EH (cell line): ENCODE data around the gene FOXP3.
"Not testable (repeated sequence)": the region's sequence is repeated elsewhere in the genome, so short reads cannot be mapped to it uniquely, and the experiment has no call there.

ENCODE experiments used
- DNase-seq: peaks from one replicate; pipeline ENCODE4 v3.0.0-alpha.2; 2015; ENCODE audit warnings: low read depth

Gene FOXP3, protein sequence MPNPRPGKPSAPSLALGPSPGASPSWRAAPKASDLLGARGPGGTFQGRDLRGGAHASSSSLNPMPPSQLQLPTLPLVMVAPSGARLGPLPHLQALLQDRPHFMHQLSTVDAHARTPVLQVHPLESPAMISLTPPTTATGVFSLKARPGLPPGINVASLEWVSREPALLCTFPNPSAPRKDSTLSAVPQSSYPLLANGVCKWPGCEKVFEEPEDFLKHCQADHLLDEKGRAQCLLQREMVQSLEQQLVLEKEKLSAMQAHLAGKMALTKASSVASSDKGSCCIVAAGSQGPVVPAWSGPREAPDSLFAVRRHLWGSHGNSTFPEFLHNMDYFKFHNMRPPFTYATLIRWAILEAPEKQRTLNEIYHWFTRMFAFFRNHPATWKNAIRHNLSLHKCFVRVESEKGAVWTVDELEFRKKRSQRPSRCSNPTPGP

DNA sequence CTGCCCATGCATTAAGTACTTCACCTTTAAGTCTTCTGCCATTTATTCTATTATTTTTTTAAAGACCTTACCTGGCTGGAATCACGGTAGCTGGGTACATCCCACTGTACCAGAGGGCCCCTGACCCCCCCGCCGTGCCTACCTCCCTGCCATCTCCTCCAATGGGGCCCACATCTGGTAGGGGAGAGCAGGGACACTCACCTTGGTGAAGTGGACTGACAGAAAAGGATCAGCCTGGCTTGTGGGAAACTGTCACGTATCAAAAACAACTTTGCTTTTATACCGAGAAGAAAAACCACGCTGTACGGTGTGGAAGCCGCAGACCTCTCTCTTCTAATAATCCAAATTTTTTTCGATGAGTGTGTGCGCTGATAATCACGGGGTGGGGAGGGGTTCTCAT lies at the start of gene FOXP3:
Gene FOXP3, minus strand, starts transcription at position 251 of the 400 bp plus-strand sequence. CDS start 6,205 bp downstream, outside the sequence.
- no peak for DNase-seq

- DNase-seq, result no peak
Measured at GRCh38 chrX:49312176-49312575, 47.7 kb upstream of the FOXP3 start.

GRCh38 chrX:49310371-49310770 lies 45.9 kb upstream of the FOXP3 start:
- DNase-seq, result no peak

- peak; percentile 41 for DNase-seq
Measured at GRCh38 chrX:49309401-49309981, 45.0 kb upstream of the FOXP3 start.

DNA sequence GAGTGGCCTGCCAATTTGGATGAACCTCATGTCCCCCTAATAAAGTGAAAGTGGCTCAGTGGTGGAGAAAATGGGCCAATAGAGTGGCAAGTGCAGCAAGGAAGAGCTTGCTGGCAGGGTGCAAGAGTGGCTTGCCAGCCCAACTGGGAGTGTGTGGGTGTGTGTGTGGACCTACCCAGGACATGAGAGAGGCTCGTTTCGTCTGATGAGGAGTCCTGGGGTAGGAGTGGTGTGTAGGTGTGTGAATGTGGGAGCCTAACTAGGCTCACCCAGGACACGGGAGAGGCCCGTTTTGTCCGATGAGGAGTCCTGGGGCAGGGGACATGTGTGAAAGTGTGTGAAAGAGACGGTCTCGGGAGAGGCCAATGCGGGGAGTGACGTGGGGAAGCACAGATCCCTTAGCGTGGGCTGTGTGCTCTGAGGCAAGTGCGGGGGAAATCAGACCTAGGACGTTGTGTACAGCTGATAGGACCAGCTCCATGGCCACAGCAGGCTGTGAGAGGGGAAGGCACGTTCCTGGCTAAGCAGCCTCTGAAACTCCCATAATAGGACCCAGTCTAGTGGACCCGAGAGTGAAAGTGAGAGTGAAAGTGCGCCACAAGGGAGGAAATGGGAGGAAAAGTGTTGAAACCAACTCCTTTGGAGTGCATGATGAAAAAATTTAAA lies 44.2 kb upstream of the FOXP3 start:
- DNase-seq, result peak; percentile 52

GRCh38 chrX:49307775-49308174 lies 43.3 kb upstream of the FOXP3 start:
- DNase-seq, result not testable (repeated sequence)

- DNase-seq, result no peak
Measured at GRCh38 chrX:49303346-49303745, 38.8 kb upstream of the FOXP3 start, which contains the start of gene GAGE10. Gene GAGE10, plus strand, starts transcription at chrX:49303646. Its CDS starts 1,214 bp downstream, at chrX:49304860.

GRCh38 chrX:49300703-49301102 lies 36.2 kb upstream of the FOXP3 start:
- DNase-seq, result no peak

DNA sequence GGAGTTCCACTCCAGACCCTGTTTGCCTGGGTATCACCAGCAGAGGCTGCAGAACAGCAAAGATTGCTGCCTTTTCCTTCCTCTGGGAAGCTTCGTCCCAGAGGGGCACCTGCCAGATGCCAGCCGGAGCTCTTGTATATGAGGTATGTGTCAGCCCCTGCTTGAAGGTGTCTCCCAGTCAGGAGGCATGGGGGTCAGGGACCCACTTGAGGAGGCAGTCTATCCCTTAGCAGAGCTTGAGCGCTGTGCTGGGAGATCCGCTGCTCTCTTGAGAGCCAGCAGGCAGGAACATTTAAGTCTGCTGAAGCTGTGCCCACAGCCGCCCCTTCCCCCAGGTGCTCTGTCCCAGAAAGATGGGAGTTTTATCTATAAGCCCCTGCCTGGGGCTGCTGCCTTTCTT lies 34.8 kb upstream of the FOXP3 start:
- not testable (repeated sequence) for DNase-seq

- no peak for DNase-seq
Measured at GRCh38 chrX:49292400-49293362, 28.2 kb upstream of the FOXP3 start.

GRCh38 chrX:49291615-49292337 lies 27.3 kb upstream of the FOXP3 start:
- DNase-seq, result peak; percentile 52

GRCh38 chrX:49290215-49290614 lies 25.7 kb upstream of the FOXP3 start:
- no peak for DNase-seq

DNA sequence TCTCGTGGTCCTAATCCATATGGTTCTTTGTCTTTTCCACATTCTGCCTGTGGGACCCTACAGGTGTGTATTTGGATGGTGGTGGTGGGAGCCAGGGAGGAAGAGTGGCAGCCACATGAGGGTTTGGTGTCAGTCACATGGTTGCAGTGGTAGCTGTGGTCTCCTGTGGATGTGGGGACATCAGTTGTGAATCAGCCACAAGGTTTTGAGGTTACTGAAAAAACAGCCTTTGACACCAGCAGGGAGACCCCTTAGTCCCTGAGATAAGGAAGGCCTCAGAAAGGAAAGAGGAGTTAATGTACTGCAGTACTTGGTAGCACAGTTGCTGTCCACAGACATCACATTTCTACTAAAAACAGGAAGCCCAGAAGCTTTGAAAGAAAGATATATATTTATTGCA lies 23.2 kb upstream of the FOXP3 start:
- no peak for DNase-seq

GRCh38 chrX:49286581-49286980 lies 22.1 kb upstream of the FOXP3 start:
- DNase-seq, result no peak

DNA sequence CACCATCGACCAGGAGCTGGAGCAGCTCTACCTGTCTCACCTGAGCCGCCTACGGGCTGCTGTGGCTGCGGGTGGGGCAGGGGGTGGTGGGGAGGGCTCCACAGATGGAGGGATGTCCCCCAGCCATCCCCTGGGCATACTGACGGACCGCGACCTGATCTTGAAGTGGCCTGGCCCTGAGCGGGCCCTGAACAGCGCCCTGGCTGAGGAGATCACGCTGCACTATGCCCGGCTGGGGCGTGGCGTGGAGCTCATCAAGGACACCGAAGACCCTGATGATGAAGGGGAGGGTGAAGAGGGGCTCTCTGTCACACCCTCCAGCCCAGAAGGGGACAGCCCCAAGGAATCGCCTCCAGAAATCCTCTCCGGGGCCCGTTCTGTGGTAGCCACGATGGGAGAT lies 21.6 kb upstream of the FOXP3 start:
- DNase-seq, result no peak

DNA sequence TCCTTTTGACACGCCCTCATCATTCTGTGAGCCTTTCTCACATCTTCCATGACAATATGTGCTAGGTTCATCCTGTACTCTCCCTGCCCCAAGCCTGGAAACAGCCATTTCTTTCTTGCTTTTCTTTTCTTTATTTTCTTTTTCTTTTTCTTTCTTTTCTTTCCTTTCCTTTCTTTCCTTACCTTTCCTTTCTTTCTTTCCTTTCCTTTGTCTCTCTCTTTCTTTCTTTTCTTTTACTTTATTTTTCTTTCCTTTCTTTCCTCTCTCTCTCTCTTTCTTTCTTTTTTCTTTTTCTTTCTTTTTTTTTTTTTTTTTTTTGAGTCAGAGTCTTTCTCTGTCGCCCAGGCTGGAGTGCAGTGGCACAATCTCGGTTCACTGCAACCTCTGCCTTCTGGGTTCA lies 19.7 kb upstream of the FOXP3 start:
- DNase-seq, result no peak

DNA sequence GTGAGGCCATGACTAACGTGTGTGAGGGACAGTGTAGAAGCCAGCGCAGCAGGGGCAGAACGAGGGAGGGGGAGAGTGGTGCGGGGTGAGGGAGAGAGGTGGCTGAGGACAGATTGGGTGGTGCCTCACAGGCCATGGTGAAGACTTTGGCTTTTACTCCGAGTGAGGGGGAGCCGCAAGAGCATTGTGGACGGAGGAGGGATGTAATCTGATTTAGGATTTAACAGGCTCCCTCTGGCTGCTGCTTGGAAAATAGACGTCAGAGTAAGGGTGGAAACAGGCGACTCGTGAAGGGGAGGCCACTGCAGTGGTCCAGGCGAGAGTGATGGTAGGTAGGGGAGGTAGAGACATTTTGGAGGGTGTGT lies 18.1 kb upstream of the FOXP3 start:
- peak; percentile 33 for DNase-seq

DNA sequence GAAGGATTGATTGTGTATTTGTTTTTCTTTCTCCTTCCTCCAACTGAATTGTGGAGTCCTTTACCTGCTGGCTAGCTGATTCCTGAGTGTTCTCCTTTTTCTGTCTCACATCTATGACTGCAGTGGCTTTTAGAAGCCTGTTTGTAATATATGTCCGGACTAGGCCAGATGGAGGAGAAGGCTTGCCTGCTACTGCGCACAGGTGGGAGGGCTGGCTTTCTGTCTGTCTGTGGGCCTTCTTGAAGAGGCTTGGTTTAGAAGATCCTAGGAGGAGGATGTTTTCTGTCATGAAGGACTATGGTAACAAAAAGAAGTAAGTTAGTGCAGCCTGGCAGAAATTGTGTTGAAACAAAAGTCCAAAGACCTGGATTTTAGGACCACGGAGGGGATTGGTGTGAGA lies 13.6 kb upstream of the FOXP3 start:
- DNase-seq, result no peak

GRCh38 chrX:49277535-49277830 lies 13.0 kb upstream of the FOXP3 start:
- no peak for DNase-seq

DNA sequence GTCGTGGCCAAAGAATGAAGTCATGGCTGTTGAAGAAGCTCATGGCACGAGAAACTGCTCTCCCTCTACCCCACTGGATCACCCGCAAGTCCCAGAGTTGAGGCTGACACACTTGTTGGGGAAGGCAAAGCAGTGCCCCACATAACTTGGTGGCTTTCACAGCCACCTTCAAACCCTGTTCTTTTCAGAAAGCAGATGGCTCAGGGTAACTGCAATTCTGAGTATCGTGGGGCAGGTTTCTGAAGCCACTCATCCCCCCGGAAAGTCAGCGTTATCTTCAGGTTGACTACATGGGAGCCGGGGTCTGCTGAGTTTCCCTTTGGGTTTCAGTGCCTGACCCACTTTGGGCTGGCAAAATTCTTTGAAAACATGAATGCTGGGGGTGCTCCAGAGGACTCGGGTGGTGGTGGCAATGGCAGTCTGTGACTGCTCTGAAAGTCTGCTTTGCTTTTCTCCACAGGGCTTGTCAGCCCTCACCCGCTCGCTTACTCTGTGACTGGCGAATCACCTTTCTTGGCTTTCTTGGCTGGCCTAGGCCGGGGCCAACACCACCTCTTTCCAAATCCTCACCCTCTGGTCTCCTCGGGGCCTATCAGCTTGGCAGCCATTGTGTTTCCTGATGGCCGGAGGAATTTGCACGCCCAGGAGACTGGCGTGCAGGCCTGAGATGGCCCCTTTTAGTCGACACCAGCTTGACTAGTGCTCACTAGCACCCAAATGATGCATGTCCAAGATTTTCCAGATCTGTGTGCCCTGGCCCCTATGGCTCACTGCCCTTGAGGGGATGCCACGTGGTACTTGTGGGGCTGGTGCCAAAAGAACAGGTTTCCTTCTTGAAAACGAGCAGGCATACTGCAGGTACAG lies 12.4 kb upstream of the FOXP3 start:
- DNase-seq, result no peak
